T-helper 9 cell (primary cell): ENCODE results near the gene SMIM28.

Experiments
- DNase-seq: peaks from one replicate; pipeline ENCODE4 v3.0.0-alpha.2; 2020

Gene SMIM28

DNA sequence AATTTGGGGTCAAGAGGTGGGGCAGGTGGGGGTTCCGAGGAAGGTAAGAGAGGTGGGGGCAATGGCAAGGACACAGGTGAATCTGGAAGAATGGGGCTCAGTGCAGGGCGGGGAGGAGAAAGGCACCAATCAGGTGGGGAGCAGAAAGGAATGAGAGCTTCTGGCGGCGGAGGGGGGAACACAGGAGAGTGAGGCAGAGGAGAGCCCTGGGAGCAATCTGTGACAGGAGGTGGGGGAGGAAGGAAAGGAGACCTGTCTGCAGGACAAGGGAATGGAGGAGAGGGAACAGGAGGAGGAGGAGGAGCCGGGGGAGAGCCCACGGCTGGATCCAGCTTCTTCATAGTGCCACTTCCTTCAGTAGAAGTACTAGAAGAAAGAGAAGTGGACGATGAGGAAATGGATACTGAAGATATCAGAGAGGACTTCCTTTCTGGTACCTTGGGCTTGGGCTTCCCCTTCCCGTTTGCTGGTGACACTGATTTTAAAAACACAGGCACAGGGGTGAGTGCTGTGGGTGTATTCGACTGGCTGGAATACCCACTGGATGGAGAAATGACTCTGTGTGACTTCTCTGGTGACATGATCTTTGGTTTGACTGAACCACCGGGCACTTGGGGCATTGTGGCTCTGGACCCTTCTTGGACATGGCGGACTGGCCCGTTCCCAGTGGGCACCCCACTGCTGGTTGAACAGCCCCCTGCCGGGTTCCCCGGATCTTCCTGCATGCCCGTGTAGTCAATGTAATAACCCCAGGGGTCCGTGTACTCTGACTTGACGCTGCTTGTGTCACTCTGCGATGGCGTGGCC, 53.8 kb downstream of the SMIM28 start:
- DNase-seq = no peak

GRCh38 chr6:138432063-138432356, 54.3 kb downstream of the SMIM28 start:
- DNase-seq = no peak
